Measurements from ENCODE around the gene TCEA2. TPM values are rescaled to one million over a fixed set of nuclear protein-coding genes. Genes with fewer than 3 reads are reported as not detected.

The TCEA2 gene
- total and polyA plus RNA-seq, 9 of the 15 experiments (the other 6 are each of a cell fraction or from before 2014, with no cell fraction given), result 1.4 to 28.7 (median 5.4) TPM

DNA sequence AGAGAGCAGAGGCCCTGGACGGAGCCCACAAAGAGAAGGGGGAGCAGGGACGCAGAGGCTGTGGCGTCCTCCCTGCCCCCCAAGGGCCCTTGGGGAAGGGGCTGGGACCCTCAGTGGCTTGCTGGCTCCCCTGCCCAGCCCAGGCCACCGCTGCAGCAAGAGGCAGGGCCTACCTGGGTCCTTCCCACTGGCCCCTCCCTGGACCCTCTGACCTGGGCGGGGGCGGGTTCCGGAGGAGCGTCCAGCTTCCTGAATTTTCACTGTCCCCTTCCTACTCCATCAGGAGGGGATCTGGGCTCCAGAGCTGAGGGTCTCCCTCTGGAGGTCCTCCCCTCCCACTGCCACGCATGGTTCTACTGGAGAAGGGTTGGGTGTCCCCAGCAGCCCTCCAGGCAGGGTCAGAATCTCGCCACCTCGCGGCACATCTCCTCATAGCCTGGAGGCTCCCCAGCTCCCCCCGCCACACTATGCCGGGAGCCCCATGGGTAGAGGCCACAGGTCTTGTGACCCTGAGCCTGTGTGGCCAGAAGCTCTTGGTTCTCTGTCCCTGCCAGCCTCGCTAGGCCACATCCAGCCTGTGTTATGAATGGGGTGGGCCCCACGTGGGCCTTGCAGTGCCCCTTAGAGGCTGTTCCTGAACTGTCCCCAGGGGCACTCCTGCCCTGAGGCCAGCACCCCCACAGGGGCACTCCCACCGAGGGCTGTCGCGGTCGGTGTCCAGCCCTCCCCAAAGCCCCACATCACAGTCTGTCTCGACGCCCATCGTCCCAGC, 12.6 kb upstream of the TCEA2 start (continued):
- TF ChIP-seq HDGF (IDR thresholded peaks at IDR 0.05) (0 out of 2 replicates have a peak, but pooled peaks have one; percentile 32), HCFC1 (IDR thresholded peaks at IDR 0.05; ENCODE audit: low read depth, low read length) (no peak), ZNF764 (CRISPR knock-in tag; IDR thresholded peaks at IDR 0.05; ENCODE audit: low read depth) (no peak), NRF1 (conservative IDR thresholded peaks at IDR 0.05 in 1 of 2, IDR thresholded peaks at IDR 0.05 in 1 of 2) (no peak; a peak in 1 of 4 replicates), GTF2F1 (IDR thresholded peaks at IDR 0.05; ENCODE audit: low read depth, low read length) (no peak), ARHGAP35 (IDR thresholded peaks at IDR 0.05; ENCODE audit: partially characterized antibody) (no peak), FIP1L1 (IDR thresholded peaks at IDR 0.05; ENCODE audit: low read depth, low read length, poor library complexity, severe bottlenecking) (no peak), KDM5B (IDR thresholded peaks at IDR 0.05; ENCODE audit: insufficient replicate concordance, low read depth, low read length) (no peak), CHD1 (IDR thresholded peaks at IDR 0.05; ENCODE audit: low read length) (no peak), CXXC5 (CRISPR knock-in tag; IDR thresholded peaks at IDR 0.05) (peak; percentile 32), PHF20 (IDR thresholded peaks at IDR 0.05; ENCODE audit: partially characterized antibody) (peak; percentile 27), ZBTB8A (IDR thresholded peaks at IDR 0.05; ENCODE audit: partially characterized antibody) (no peak), RBM15 (IDR thresholded peaks at IDR 0.05; ENCODE audit: insufficient read depth, low read length) (no peak), ZNF347 (CRISPR knock-in tag; IDR thresholded peaks at IDR 0.05; ENCODE audit: low read depth) (no peak), SRSF1 (IDR thresholded peaks at IDR 0.05; ENCODE audit: low read depth, low read length) (no peak), ARID2 (IDR thresholded peaks at IDR 0.05) (no peak), POLR2G (IDR thresholded peaks at IDR 0.05; ENCODE audit: low read depth, low read length) (peak; percentile 64), ZNF174 (CRISPR knock-in tag; IDR thresholded peaks at IDR 0.05) (no peak), ETV1 (tag; conservative IDR thresholded peaks at IDR 0.05; ENCODE audit: low read depth) (no peak), NR3C1 (CRISPR knock-in tag; IDR thresholded peaks at IDR 0.05) (no peak), CREM (IDR thresholded peaks at IDR 0.05; ENCODE audit: low read depth) (0 out of 2 replicates have a peak, but pooled peaks have one; percentile 10), E2F3 (CRISPR knock-in tag; IDR thresholded peaks at IDR 0.05) (no peak), ZNF12 (CRISPR knock-in tag; IDR thresholded peaks at IDR 0.05) (no peak), ETV6 (IDR thresholded peaks at IDR 0.05; ENCODE audit: borderline replicate concordance in 1 of 2, low read depth in 2 of 2, low read length in 1 of 2) (no peak), ETV6 (CRISPR knock-in tag; IDR thresholded peaks at IDR 0.05; ENCODE audit: borderline replicate concordance) (no peak), SRSF7 (optimal IDR thresholded peaks at IDR 0.05; ENCODE audit: low read depth, low read length) (no peak)
- TF ChIP-seq, protein P1, sequence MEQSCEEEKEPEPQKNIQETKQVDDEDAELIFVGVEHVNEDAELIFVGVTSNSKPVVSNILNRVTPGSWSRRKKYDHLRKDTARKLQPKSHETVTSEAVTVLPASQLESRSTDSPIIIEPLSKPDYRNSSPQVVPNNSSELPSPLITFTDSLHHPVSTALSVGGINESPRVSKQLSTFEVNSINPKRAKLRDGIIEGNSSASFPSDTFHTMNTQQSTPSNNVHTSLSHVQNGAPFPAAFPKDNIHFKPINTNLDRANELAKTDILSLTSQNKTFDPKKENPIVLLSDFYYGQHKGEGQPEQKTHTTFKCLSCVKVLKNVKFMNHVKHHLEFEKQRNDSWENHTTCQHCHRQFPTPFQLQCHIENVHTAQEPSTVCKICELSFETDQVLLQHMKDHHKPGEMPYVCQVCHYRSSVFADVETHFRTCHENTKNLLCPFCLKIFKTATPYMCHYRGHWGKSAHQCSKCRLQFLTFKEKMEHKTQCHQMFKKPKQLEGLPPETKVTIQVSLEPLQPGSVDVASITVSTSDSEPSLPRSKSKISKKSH (CRISPR knock-in tag; IDR thresholded peaks at IDR 0.05), result no peak
- TF ChIP-seq, protein P2, sequence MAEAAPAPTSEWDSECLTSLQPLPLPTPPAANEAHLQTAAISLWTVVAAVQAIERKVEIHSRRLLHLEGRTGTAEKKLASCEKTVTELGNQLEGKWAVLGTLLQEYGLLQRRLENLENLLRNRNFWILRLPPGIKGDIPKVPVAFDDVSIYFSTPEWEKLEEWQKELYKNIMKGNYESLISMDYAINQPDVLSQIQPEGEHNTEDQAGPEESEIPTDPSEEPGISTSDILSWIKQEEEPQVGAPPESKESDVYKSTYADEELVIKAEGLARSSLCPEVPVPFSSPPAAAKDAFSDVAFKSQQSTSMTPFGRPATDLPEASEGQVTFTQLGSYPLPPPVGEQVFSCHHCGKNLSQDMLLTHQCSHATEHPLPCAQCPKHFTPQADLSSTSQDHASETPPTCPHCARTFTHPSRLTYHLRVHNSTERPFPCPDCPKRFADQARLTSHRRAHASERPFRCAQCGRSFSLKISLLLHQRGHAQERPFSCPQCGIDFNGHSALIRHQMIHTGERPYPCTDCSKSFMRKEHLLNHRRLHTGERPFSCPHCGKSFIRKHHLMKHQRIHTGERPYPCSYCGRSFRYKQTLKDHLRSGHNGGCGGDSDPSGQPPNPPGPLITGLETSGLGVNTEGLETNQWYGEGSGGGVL (CRISPR knock-in tag; IDR thresholded peaks at IDR 0.05), result no peak
